ENCODE data around the gene MOGAT2.

- no peak for TF ChIP-seq EZH2 (optimal IDR thresholded peaks at IDR 0.05; ENCODE audit: low read depth, low read length)
- no peak for TF ChIP-seq EZH2phosphoT487 (IDR thresholded peaks at IDR 0.05; ENCODE audit: low read length)
These were observed 57.4 kb downstream of the MOGAT2 start for GRCh38 chr11:75775056-75775455.

Data from MM.1S (cell line).